AG04450 (cell line): ENCODE results near the gene CDPF1. TPM values are rescaled to one million over a fixed set of nuclear protein-coding genes. Genes with fewer than 3 reads are reported as not detected.

ENCODE experiments used
- CTCF ChIA-PET: fragments of 300-600, 350-600 bp; formaldehyde crosslinking; extraction: SDS; loops from one replicate; lab custom pipeline; 2022; ENCODE audit warnings: antibody characterized with exemption, inconsistent platforms; lab: Charles Lee
- POLR2A ChIA-PET: fragments of 350-600 bp; formaldehyde crosslinking; extraction: SDS; loops from one replicate; lab custom pipeline; 2021; ENCODE audit warnings: antibody characterized with exemption, inconsistent platforms; lab: Yijun Ruan, JAX
- DNase-seq: peaks from one replicate; pipeline ENCODE4 v3.0.0-alpha.2; 2011; ENCODE audit warnings: low read depth, low spot score
- H3K27ac ChIP-seq: one replicate; pipeline ENCODE4 v1.5.1; 2012; ENCODE audit warnings: low read depth, low read length, control low read depth
- H3K27me3 ChIP-seq: one replicate; pipeline ENCODE4 v1.6.0; 2012; ENCODE audit warnings: low read length; ENCODE audit not compliant: control insufficient read depth, insufficient read depth
- H3K4me3 ChIP-seq: 2 replicates; pipeline ENCODE4 v1.5.1; 2011; ENCODE audit warnings: mild to moderate bottlenecking, low read depth, low read length, control low read depth
- H3K9me3 ChIP-seq: 2 replicates; pipeline ENCODE4 v1.5.1; 2012; ENCODE audit warnings: low read length; ENCODE audit not compliant: control insufficient read depth, insufficient read depth
- polyA plus RNA-seq: library from polyadenylated mRNA; depleted of rRNA; stranded (reverse); fragments of >200 nt; gene quantifications from 2 replicates; pipeline ENCODE4 v1.2.3, GENCODE V29; 2011
- TF ChIP-seq, protein P1 (sequence below): IDR thresholded peaks from 2 replicates; pipeline ENCODE4 v1.5.1; 2011; ENCODE audit warnings: low read depth, low read length, control low read depth, inconsistent platforms

The CDPF1 gene
- polyA plus RNA-seq, 1 experiment = 7.7 TPM

DNA sequence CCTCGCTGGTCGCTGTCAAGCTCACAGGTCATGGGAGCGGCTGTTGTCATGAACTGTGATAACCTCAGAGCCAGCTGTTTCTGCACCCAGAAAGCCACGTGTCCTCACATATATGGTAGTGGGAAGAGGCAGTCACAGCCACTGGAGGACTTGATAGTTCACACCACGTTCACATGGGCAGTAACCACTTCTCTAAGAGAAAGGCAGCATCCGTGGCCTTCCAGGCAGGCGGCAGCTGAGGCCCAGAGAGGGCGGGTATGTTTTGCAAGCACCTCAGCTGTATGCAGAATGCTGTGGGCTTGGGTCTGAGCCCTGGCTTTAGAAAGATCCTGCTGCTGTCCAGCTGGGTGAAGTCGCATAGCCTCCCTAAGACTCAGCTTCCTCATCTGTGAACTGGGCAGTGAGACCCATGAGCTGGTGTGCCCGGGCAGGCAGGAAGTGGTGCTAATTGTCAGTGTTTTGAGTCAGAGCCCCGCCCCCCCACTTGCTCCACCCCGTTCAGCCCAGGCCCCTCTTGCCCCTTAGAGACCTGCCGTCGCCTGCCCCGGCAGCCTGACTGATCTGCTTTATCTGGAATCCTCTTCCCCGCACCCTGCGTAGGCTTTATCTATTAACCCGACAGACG is 31.0 kb upstream of the CDPF1 start:
- no peak for DNase-seq
- CTCF ChIA-PET = no interaction called here
- Histone ChIP-seq H3K4me3 (no peak overlapping the region), H3K27ac (no peak overlapping the region), H3K9me3 (no peaks in the 10 kb centered on the region), H3K27me3 (no peaks in the 10 kb centered on the region)
- POLR2A ChIA-PET = no interaction called here
- TF ChIP-seq, protein P1, sequence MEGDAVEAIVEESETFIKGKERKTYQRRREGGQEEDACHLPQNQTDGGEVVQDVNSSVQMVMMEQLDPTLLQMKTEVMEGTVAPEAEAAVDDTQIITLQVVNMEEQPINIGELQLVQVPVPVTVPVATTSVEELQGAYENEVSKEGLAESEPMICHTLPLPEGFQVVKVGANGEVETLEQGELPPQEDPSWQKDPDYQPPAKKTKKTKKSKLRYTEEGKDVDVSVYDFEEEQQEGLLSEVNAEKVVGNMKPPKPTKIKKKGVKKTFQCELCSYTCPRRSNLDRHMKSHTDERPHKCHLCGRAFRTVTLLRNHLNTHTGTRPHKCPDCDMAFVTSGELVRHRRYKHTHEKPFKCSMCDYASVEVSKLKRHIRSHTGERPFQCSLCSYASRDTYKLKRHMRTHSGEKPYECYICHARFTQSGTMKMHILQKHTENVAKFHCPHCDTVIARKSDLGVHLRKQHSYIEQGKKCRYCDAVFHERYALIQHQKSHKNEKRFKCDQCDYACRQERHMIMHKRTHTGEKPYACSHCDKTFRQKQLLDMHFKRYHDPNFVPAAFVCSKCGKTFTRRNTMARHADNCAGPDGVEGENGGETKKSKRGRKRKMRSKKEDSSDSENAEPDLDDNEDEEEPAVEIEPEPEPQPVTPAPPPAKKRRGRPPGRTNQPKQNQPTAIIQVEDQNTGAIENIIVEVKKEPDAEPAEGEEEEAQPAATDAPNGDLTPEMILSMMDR = no peak

DNA sequence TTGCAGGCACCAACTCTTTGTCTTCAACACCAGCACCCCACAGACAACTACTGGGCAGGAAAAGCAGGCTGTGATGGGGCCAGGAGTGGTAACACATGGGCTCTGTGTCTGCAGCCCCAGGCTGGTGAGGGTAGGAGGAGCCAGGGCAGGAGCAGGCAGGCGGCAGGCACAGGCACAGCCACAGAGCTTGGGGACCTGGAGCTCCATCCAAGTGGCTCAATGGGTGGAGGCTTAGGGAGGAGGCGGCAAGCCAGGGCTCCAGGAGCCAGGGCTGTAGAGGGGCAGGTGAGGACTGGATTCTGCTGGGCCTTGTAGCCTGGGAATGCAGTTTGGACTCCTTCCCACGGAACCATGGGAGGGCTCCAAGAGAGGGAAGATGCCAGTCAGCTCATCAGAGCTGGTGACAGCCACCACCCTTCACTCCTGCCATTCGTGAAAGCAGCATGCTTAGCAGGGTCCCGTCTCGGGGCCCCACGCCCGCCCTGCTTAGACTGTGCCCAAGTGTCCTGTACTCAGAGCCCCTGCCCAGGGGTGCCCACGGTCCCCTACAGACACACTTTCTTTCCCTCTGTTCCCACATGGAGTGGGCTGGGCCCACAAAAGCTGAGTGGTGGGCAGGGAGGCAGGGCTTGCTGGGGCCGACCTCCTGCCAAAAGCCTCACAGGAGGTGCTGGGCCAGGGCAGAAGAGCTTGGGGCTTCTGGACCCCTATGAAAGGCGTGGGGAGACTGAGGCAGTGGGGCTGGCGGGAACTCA is 30.1 kb upstream of the CDPF1 start:
- no peak overlapping the region for H3K27ac ChIP-seq
- H3K27me3 ChIP-seq = no peaks in the 10 kb centered on the region
- H3K9me3 ChIP-seq = no peaks in the 10 kb centered on the region
- TF ChIP-seq, protein P1 = no peak
- POLR2A ChIA-PET = interaction anchor here (1.0 kb wide), 1 partner anchor 13 kb away, joined by 3 read pairs; the partner anchor contains the start of gene TTC38
- CTCF ChIA-PET = no interaction called here
- no peak overlapping the region for H3K4me3 ChIP-seq
- DNase-seq = no peak

DNA sequence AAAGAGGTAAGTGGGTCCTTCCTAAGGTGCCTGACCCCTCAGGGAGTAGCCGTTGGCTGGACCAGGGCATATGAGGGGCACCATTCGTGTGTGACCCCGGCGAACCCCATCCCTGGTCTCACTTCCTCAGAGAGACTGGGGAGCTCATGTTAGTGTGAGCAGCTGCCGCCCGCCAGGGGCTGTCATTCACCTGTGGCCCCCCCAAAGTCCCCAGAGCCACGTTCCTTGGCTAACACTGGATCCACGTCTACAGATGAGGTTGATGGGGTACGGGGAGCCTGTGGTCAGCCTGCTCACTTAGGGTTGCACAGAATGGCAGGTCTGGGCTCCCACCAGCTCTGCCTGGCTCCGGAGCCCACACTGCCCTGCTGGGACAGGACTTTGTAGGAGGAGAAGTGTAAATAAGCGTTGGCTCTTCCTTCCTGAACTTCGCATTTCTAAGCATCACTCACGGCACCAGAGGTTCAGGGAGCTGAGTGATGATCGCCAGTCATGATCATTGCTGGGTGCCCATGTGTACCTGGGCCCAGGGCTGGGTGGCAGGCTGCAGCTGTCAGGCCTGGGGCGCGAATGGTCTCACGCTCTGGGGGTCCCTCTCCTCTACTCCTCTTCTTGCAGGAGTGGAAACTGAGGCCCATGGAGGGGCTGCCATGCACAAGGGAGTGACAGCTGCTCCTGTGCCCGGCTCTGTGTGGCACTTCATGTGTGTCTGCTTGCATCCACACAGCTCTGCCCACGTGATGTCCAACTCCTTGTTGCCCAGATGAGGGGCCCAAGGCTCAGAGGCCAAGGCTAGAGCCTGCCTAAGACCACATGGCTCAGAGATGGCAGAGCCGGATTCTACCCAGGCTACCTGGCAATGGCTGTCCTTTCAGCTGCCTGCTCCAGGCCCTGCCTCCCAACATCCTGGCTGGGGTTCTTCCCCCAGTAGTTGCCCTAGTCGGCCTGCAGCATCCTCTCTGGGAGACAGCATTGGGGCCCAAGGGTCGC is 28.9 kb upstream of the CDPF1 start:
- Histone ChIP-seq H3K4me3 (no peak overlapping the region), H3K27me3 (no peaks in the 10 kb centered on the region), H3K27ac (no peak overlapping the region), H3K9me3 (no peaks in the 10 kb centered on the region)
- DNase-seq = no peak
- CTCF ChIA-PET = no interaction called here
- POLR2A ChIA-PET = no interaction called here
- TF ChIP-seq, protein P1 = no peak

DNA sequence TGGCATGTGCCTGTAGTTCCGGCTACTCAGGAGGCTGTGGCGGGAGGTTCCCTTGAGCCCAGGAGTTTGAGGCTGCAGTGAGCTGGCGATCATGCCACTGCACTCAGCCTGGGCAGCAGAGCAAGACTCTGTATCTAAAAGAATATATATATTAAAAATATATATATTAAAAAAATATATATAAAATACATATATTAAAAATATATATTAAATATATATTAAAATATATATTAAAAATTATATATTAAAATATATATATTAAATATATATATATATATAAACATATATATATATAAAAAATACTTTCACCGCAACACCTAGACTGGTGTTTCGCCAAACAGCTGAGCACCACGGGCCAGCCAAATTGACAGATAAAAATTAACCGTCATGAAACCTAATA is 26.5 kb upstream of the CDPF1 start:
- H3K27ac ChIP-seq = no peak overlapping the region
- H3K9me3 ChIP-seq = no peaks in the 10 kb centered on the region
- TF ChIP-seq, protein P1 = no peak
- no peak for DNase-seq
- H3K27me3 ChIP-seq = no peaks in the 10 kb centered on the region
- POLR2A ChIA-PET = interaction anchor here (1.4 to 1.8 kb wide), 2 partner anchors 9 to 20 kb away, joined by 4 read pairs; partner anchors contain the start of genes GTSE1 and TTC38
- CTCF ChIA-PET = no interaction called here
- H3K4me3 ChIP-seq = no peak overlapping the region
